HG02763 (cell line): Measurements from ENCODE around the gene NAT8L.
A peak's percentile ranks its signal among the peaks of the same experiment; 100 is the strongest.
"Not testable (repeated sequence)": the region's sequence is repeated elsewhere in the genome, so short reads cannot be mapped to it uniquely, and the experiment has no call there.

Source experiments
- ATAC-seq: cut with Tn5 transposase; IDR thresholded peaks from one replicate; pipeline ENCODE4 v1.9.1; 2021; ENCODE audit warnings: mild to moderate bottlenecking, moderate library complexity; ENCODE audit not compliant: unreplicated experiment

The NAT8L gene

DNA sequence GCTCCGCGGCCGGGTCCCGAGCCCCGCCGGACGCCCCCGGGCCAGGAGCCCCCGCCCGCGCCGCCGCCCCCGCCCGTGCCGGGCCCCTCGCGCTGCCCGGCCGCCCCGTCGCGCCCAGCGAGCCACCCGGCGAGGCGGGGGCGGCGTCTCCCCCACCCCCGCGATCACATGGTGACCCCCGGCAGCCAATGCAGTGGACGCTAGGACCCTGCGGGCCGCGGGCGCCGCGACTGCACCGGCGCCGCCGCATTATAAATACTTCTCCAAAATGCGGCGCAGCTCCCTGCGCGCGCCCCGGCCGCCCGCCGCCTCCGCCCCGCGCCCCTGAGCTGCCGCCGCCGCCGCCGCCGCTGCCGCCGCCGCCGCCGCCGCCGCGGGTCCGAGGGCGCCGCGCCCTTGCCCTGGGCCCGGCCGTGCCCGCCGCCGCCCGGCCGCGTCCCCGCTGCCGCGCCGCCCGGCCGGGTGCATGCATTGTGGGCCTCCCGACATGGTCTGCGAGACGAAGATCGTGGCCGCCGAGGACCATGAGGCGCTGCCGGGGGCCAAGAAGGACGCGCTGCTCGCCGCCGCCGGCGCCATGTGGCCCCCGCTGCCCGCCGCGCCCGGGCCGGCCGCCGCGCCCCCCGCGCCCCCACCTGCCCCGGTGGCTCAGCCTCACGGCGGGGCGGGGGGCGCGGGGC lies at the start of gene NAT8L:
Gene NAT8L, plus strand, starts transcription at position 282 of the 680 bp plus-strand sequence. Its CDS starts 185 bp downstream, at position 467.
- ATAC-seq = no peak

DNA sequence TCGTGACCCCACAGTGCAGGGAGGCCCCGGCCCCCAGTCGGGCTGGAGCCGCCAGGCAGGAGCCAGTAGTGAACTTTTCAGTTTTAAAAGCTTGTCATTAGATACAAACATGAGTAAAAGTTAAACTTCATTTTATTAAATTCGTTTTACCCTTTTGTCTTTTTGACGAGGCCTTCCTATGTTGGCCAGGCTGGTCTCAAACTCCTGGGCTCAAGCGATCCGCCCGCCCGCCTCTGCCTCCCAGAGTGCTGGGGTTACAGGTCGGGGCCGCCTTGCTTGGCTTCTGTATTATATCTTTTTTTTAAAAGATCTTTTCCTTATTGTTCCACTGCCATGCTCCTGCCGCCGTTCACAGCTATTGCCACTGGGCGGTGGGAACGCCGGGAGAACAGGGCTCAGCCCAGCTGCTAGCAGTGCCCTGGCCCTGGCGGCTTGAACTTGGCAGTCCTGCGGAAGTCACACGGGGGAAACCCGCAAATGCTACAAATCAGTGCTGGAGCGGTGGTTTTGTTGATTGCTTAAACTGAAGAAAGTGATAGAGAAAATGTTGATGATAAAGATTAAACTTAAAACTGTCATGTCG lies 49.4 kb upstream of the NAT8L start:
- no peak for ATAC-seq

DNA sequence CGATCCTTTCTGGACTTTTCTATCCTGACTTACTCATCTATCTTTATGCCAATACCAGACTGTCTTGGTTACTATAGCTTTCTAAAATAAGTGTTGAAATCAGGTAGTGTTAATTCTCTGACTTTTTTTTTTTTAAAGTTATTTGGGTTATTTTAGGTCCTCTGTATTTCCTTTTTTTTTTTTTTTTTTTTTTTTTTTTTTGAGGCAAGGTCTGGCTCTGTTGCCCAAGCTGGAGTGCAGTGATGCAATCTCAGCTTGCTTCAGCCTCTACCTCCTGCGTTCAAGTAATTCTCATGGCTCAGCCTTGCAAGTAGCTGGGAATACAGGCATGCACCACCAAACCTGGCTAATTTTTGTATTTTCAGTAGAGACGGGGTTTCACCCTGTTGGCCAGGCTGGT lies 47.5 kb upstream of the NAT8L start:
- no peak for ATAC-seq

DNA sequence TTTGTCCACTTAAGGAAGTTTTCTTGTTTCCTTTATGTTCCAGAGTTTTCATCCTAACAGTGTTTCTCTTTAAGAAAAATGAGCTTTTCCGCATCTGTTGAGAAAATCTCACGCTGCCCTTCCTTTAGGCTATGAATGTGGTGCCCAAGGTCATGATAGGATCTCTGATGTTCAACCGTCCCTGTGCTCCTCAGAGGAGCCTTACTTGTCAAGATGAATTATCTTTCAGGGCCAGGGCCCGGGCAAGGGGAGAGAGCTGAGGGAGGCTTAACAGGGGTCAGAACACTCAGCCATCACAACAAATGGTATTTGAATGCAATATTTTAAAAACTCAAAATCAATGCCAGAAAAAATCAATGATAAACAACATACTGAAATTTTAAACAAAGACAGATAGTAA lies 44.1 kb upstream of the NAT8L start:
- no peak for ATAC-seq

- ATAC-seq = not testable (repeated sequence)
These were observed 37.6 kb upstream of the NAT8L start for GRCh38 chr4:2021358-2022018.

DNA sequence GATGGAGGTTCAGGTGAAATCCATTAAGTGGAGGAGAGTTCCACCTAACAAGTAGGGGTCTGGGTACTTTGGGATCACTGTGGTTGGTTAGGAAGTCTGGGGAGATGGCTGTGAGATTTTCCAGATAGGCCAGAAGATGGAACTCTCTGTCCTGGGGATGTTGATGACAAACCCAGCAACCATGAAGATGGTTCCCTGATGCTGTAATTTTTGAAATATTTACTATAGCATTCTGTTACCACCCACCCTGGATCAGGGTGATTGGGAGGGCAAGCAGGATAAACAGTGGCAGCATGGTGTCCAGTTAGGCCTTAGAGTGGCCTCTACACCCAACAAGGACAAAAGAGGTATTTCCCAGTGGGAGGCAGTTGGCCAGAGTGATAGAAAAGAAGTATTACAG lies 34.4 kb upstream of the NAT8L start:
- no peak for ATAC-seq

GRCh38 chr4:2025817-2026216 lies 33.3 kb upstream of the NAT8L start:
- no peak for ATAC-seq

GRCh38 chr4:2027120-2027519 lies 32.0 kb upstream of the NAT8L start:
- ATAC-seq = not testable (repeated sequence)

DNA sequence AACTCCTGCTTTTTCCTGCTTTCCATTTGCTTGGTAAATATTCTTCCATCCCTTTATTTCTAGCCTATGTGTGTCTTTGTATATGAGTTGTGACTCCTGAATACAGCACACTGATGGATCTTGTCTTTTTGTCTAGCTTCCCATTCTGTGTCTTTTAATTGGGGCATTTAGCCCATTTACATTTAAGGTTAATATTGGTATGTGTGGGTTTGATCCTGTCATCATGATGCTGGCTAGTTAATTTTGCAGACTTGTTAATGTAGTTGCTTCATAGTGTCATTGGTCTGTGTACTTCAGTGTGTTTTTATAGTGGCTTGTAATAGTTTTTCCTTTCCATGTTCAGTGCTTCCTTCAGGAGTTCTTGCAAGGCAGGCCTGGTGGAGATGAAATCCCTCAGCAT lies 28.0 kb upstream of the NAT8L start:
- not testable (repeated sequence) for ATAC-seq

DNA sequence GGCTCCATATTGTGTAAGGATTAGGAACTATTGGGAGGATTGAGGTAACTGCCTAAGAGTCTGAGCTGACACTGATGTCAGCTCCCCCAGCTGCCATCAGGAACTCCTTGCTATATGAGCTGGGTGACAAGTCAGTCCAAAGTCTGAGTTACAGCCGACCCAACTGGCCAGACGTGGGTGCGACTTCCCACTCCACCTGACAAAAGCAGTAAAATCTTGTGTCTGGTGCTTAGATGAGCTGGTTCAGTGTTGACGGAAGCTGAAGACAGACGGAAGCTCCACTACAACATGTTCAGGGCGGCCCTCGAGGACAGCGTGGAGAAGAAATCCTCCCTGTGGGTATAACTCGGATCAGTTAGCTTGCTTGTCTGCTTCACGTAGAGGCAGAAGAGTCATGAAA lies 22.8 kb upstream of the NAT8L start:
- ATAC-seq = no peak

DNA sequence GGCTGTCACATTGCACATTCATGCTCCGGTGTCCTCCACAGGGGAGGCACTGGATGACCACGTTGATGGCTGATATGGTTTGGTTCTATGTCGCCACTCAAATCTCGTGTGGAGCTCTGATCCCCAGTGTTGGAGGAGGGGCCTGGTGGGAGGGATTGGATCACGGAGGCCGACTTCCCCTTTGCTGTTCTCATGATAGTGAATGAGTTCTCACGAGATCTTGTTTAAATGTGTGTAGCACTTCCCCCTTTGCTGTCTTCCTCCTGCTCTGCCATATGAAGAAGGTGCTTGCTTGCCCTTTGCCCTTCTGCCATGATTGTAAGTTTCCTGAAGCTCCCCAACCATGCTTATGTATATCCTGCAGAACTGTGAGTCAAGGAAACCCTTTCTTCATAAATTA lies 22.3 kb upstream of the NAT8L start:
- no peak for ATAC-seq

DNA sequence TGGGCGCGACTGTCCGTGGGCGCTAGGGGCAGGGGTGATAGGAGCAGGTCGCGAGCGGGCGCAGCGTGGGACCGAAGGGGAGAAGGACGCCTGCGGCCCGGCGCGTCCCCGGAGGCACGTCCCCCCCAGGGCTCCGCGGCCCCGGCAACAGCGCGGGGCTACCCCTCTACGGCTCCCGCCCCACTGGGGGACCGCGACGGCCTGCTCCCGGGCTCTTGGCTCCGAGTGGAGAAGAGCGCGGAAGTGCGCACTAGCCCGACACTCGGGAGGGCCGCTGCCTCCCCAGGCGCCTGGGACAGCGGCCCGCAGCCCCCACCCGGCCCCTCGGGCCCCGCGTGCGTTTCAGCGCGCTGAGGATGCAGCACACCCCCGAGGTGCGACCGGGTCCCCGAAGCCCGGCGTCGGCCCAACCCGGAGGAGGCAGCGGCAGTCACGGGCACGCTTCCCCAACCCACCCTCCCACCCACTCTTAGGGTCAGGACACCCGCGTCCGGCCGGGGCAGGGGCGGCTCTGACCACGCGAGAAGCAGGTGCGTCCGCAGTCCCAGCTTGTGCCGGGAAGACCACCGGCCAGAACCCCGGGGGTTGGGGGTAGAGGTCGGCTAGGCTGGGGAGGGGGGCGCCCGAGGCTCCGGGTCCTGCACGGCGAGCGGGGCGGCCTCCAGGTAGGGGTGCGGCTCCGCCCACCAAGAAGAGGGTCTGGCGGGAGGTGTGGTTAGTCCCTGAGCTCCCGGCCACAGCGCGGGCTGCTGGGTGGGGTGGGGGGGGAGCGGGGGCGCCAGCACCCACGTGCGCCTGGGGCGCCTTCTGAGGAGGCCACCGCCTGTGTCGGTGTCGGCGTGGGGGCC lies 18.5 kb upstream of the NAT8L start:
- no peak for ATAC-seq

GRCh38 chr4:2041239-2042130 lies 17.6 kb upstream of the NAT8L start:
- peak; percentile 46 for ATAC-seq

- peak; percentile 16 for ATAC-seq
These were observed 16.8 kb upstream of the NAT8L start for GRCh38 chr4:2042204-2042946.

DNA sequence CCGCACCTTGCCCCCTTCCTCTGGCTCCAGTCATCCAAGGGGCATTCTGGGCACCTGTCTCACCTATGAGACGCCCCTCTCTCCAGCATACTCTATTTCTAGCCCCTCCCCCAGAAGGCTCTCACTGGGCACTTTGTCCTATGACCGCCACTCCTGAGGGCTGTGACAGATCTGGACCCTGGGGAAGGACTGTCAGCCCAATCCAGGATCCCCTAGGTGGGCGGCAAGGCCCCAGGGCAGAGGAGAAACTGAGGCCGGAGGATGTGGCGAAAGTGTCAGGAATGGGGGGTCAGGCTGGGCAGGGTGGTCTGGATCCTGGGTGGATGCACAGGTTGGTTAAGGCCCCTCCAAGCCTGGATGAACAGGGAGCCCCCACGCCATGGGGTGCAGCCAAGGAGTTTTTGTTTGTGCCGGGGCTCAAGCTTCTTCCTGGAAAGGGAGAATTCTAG lies 16.2 kb upstream of the NAT8L start:
- ATAC-seq = no peak

DNA sequence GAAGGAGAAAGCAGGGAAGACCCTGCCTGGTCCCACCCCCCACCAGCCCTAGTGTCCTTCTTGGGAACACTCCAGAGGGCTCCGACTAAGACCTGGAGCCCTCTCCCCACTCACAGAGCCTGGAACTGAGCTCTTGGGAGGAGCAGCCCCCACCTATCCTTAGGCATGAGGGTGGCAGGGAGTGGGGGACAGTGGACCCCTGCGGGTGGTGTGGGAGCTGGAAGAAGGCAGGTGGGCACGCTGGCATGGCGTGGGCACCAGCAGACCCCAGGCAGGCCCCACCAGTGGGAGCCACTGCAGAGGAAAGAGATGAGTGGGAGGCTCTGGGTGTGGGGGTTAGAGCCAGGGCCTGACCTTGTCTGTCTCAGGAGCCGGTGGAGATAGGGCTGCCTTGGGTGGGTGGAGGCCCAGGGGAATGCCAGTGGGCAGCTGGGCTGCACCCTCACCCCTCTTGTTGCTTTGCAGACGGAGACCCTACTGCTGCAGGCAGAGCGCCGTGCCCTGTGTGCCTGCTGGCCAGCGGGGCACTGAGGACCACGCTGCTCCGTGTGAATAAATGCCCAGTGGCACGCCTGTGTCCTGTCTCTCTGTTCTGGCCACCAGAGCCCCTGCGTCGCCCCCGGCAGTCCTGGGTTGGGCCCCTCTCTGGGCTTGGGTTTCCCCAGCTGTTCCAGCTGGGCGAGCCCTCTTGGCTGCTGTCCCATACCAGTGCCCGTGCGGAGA lies 15.6 kb upstream of the NAT8L start:
- ATAC-seq = no peak

GRCh38 chr4:2044119-2044485 lies 15.0 kb upstream of the NAT8L start:
- no peak for ATAC-seq

- ATAC-seq = no peak
These were observed 14.3 kb upstream of the NAT8L start for GRCh38 chr4:2044542-2045517.
